Progenitor cell of endocrine pancreas (in vitro differentiated cells): Measurements from ENCODE around the gene IFIT1B. TPM values are rescaled to one million over a fixed set of nuclear protein-coding genes. Genes with fewer than 3 reads are reported as not detected.

Experiments
- DNase-seq: peaks from one replicate; pipeline ENCODE4 v3.0.0; 2021; ENCODE audit warnings: low spot score; ENCODE audit not compliant: unreplicated experiment
- H3K27ac Mint-ChIP-seq: 2 replicates; pipeline ENCODE4 v1.8.0; 2021; ENCODE audit warnings: mild to moderate bottlenecking, moderate library complexity, mixed read lengths
- H3K27me3 Mint-ChIP-seq: 2 replicates; pipeline ENCODE4 v1.8.0; 2021; ENCODE audit warnings: mixed read lengths
- H3K36me3 Mint-ChIP-seq: 2 replicates; pipeline ENCODE4 v1.8.0; 2022; ENCODE audit warnings: mixed read lengths; ENCODE audit not compliant: insufficient read depth
- H3K4me1 Mint-ChIP-seq: 2 replicates; pipeline ENCODE4 v1.8.0; 2021; ENCODE audit warnings: low read depth, mixed read lengths
- H3K4me3 Mint-ChIP-seq: 2 replicates; pipeline ENCODE4 v1.8.0; 2021; ENCODE audit warnings: low read depth, mild to moderate bottlenecking, moderate library complexity, mixed read lengths
- H3K9me3 Mint-ChIP-seq: 2 replicates; pipeline ENCODE4 v1.8.0; 2021; ENCODE audit warnings: low read depth, mixed read lengths
- total RNA-seq: library from RNA; stranded (reverse); gene quantifications from 2 replicates; pipeline ENCODE4 v1.2.1, GENCODE V29; 2021
- TF ChIP-seq, protein P1 (sequence below): fragments of 200-600 bp; sonication (generic); IDR thresholded peaks from one replicate; pipeline ENCODE4 v1.5.0; 2021; ENCODE audit warnings: antibody characterized with exemption, mild to moderate bottlenecking; ENCODE audit not compliant: unreplicated experiment

Gene IFIT1B
- total RNA-seq, 1 donor from 2014 or later, result not detected

DNA sequence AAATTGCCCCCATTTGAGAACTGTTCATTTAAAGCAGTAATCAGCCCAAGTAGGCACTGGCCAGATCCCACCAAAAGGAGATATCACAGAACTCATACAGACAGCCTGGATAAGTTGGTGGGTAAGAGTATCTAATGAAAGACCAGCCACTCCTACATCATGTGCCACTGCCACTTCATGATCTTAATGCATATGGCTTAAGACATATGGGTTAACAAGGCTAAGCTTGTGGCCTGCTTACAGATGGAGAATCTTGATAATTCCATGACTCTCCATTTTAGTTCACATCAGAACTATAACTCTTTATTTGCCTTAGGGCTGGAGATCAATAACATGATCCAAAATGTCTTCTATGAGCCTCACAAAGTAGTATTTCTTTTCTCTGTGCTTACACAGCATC, 6.8 kb upstream of the IFIT1B start:
- no peaks in the 10 kb centered on the region for H3K36me3 Mint-ChIP-seq
- H3K9me3 Mint-ChIP-seq, result peaks cover under 1% of the 10 kb centered on the region
- no peak for DNase-seq
- no peaks in the 10 kb centered on the region for H3K27me3 Mint-ChIP-seq
- no peak overlapping the region for H3K27ac Mint-ChIP-seq
- H3K4me1 Mint-ChIP-seq, result peaks cover 26% of the 10 kb centered on the region
- H3K4me3 Mint-ChIP-seq, result no peak overlapping the region
- TF ChIP-seq, protein P1, sequence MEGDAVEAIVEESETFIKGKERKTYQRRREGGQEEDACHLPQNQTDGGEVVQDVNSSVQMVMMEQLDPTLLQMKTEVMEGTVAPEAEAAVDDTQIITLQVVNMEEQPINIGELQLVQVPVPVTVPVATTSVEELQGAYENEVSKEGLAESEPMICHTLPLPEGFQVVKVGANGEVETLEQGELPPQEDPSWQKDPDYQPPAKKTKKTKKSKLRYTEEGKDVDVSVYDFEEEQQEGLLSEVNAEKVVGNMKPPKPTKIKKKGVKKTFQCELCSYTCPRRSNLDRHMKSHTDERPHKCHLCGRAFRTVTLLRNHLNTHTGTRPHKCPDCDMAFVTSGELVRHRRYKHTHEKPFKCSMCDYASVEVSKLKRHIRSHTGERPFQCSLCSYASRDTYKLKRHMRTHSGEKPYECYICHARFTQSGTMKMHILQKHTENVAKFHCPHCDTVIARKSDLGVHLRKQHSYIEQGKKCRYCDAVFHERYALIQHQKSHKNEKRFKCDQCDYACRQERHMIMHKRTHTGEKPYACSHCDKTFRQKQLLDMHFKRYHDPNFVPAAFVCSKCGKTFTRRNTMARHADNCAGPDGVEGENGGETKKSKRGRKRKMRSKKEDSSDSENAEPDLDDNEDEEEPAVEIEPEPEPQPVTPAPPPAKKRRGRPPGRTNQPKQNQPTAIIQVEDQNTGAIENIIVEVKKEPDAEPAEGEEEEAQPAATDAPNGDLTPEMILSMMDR, result no peak

DNA sequence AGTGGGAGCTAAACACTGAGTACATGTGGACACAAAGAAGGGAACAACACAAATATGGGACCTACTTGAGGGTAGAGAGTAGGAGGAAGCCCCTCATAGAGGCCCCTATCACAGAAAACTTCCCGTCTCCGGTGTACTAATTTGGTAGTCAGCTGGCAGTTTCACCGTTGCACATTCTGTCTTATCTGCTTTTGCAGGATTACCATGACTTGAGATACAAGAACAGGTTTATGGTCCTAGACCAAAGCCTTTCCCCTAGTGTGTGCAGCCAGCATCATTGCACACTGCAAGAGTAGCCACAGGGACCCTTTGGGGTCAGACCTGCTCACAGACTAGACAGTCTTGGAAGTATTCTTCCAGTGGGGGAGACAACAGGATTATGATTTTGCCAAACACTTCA, 5.9 kb upstream of the IFIT1B start:
- Mint-ChIP-seq H3K4me3 (no peak overlapping the region), H3K9me3 (no peaks in the 10 kb centered on the region), H3K4me1 (peaks cover 26% of the 10 kb centered on the region), H3K27ac (no peak overlapping the region), H3K36me3 (no peaks in the 10 kb centered on the region), H3K27me3 (no peaks in the 10 kb centered on the region)
- TF ChIP-seq, protein P1, result no peak
- DNase-seq, result no peak

DNA sequence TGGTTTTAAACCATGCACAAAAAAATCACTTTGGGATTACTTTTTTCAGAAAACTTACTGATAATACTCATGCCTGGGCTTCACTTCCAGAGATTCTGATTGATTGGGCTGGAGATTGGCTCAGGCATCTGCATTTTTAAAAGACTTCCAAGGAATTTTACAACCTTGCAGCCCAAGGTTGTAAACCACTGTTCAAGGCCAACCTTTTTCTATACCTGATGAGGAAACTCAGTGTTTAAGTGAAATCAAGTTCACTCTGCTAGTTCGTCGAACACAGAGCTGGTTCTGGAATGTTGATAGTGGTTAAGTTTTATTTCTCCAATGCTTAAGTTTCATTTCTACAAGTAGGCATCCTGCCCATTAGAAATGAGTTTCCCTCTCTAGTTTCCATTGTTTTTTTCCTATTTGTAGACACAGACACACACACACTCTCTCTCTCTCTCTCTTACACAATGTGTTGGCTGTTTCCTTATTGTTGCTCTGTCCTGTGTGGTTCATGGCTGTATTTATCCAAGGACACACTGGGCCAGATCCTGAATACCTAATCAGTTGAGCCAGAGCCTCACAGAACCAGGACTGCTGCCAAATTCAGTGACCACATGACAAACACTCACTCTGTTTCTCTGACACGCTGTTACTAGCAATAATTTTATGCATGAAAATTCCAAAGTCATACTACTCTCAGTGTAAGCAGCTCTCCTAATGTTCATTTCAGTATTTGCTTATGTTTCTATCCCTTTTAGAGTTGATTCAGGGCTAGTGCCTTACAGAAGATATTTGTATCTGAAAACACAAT, 3.7 kb upstream of the IFIT1B start:
- H3K27me3 Mint-ChIP-seq, result no peaks in the 10 kb centered on the region
- TF ChIP-seq, protein P1, result no peak
- no peaks in the 10 kb centered on the region for H3K36me3 Mint-ChIP-seq
- H3K4me1 Mint-ChIP-seq, result peaks cover 15% of the 10 kb centered on the region
- DNase-seq, result no peak
- H3K9me3 Mint-ChIP-seq, result no peaks in the 10 kb centered on the region
- no peak overlapping the region for H3K4me3 Mint-ChIP-seq
- H3K27ac Mint-ChIP-seq, result peak overlapping the region; percentile 61

DNA sequence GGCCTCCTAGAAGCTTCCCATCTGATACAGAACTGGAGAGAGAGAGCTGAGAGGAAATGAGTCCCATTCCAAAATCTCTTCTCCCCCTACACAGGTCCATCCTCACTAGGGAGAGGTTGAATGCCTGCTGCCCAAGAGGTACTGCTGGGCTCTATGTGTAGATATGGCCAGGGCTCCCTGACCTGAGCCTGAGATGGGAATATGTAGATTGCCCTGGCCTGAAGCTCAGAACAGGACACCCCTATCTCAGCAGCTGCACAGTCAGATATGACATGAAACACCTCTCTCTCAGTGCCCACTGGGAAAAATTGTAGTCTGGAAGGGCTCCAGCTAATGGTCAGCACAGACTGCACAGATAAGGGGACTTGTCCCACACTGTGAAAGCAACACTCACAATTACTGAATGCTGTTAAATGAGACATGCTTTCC, 3.1 kb upstream of the IFIT1B start:
- Mint-ChIP-seq H3K4me3 (no peak overlapping the region), H3K9me3 (no peaks in the 10 kb centered on the region), H3K27ac (no peak overlapping the region), H3K27me3 (no peaks in the 10 kb centered on the region), H3K4me1 (peaks cover 13% of the 10 kb centered on the region), H3K36me3 (no peaks in the 10 kb centered on the region)
- TF ChIP-seq, protein P1, result no peak
- no peak for DNase-seq

DNA sequence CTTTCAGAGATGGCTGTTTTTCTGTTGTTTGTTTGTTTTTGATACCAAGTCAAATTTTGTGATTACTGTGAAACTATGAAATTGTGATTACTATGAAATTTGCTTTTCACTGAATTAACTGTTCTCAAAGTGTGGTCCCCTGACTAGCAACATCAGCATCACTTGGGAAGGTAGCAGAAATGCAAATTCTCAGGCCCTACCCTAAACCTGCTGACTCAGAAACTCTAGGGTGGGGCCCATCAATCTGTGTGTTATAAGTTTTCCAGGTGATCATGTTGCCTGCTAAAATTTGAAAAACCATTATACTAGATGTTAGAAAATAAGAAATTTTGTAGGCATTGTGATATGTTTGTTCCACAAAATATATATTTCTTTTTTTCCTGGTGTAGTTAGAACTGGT, 1.2 kb downstream of the IFIT1B start:
- Mint-ChIP-seq H3K27ac (no peak overlapping the region), H3K9me3 (no peaks in the 10 kb centered on the region), H3K36me3 (no peaks in the 10 kb centered on the region), H3K27me3 (peaks cover 7% of the 10 kb centered on the region), H3K4me3 (no peak overlapping the region), H3K4me1 (peaks cover 4% of the 10 kb centered on the region)
- DNase-seq, result no peak
- TF ChIP-seq, protein P1, result no peak
